Measurements from ENCODE around the gene PLA2G4B. TPM values are rescaled to one million over a fixed set of nuclear protein-coding genes. Genes with fewer than 3 reads are reported as not detected.

PLA2G4B gene
- total RNA-seq, 1 donor from 2014 or later = 3.4 TPM

GRCh38 chr15:41839781-41840491 lies 1.3 kb downstream of the PLA2G4B start:
- TF ChIP-seq, protein P1, sequence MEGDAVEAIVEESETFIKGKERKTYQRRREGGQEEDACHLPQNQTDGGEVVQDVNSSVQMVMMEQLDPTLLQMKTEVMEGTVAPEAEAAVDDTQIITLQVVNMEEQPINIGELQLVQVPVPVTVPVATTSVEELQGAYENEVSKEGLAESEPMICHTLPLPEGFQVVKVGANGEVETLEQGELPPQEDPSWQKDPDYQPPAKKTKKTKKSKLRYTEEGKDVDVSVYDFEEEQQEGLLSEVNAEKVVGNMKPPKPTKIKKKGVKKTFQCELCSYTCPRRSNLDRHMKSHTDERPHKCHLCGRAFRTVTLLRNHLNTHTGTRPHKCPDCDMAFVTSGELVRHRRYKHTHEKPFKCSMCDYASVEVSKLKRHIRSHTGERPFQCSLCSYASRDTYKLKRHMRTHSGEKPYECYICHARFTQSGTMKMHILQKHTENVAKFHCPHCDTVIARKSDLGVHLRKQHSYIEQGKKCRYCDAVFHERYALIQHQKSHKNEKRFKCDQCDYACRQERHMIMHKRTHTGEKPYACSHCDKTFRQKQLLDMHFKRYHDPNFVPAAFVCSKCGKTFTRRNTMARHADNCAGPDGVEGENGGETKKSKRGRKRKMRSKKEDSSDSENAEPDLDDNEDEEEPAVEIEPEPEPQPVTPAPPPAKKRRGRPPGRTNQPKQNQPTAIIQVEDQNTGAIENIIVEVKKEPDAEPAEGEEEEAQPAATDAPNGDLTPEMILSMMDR (IDR thresholded peaks at IDR 0.05; ENCODE audit: insufficient read depth, low read length, poor library complexity, severe bottlenecking) = no peak
- Histone ChIP-seq H3K4me3 (ENCODE audit: low read depth, low read length) (no peak overlapping the region), H3K36me3 (ENCODE audit: control insufficient read depth, insufficient read depth, low read length) (no peaks in the 10 kb centered on the region), H3K27me3 (ENCODE audit: control insufficient read depth, insufficient read depth, low read length) (no peaks in the 10 kb centered on the region)
- DNase-seq (ENCODE audit: low read depth) = no peak

DNA sequence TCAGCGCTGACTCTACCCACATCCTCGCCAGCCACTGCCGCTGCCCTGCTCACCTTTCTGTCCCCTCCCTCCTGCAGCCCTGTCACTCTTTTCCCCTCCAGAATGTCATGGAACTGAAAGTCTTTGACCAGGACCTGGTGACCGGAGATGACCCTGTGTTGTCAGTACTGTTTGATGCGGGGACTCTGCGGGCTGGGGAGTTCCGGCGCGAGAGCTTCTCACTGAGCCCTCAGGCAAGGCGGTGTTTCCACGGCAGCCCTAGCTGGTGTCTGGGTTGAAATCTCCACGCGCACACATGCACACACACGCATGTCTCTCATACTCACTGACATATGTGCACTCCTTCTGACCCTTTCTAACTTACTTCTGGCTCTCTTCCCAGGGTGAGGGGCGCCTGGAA lies 2.0 kb downstream of the PLA2G4B start:
- DNase-seq (ENCODE audit: low read depth) = no peak
- Histone ChIP-seq H3K4me3 (ENCODE audit: low read depth, low read length) (no peak overlapping the region), H3K27me3 (ENCODE audit: control insufficient read depth, insufficient read depth, low read length) (no peaks in the 10 kb centered on the region), H3K36me3 (ENCODE audit: control insufficient read depth, insufficient read depth, low read length) (no peaks in the 10 kb centered on the region)
- TF ChIP-seq, protein P1 (IDR thresholded peaks at IDR 0.05; ENCODE audit: insufficient read depth, low read length, poor library complexity, severe bottlenecking) = no peak

DNA sequence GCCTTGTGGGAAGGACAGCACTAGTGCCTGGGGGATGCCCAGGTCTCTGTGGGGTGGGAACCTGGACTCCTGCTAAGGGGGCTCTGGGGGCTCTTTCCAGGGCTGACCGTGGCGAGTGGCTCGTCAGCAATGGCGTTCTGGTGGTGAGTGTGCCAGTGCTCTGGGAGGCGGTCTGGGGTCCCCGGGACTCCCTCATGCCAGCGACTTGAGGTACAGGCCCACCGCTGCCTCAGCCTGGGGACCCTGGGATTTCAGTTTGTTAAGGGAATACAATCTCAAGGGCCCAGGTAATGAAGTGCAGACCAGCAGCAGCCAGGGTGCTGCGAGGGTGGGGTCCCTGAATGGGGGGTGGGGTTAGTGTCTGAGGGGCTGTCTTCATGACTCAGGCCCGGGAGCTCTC lies 2.5 kb downstream of the PLA2G4B start:
- TF ChIP-seq, protein P1 (IDR thresholded peaks at IDR 0.05; ENCODE audit: insufficient read depth, low read length, poor library complexity, severe bottlenecking) = no peak
- no peak overlapping the region for H3K4me3 ChIP-seq (ENCODE audit: low read depth, low read length)

GRCh38 chr15:41842229-41842628 lies 3.6 kb downstream of the PLA2G4B start:
- Histone ChIP-seq H3K4me3 (ENCODE audit: low read depth, low read length) (no peak overlapping the region), H3K27me3 (ENCODE audit: control insufficient read depth, insufficient read depth, low read length) (no peaks in the 10 kb centered on the region), H3K36me3 (ENCODE audit: control insufficient read depth, insufficient read depth, low read length) (no peaks in the 10 kb centered on the region)
- TF ChIP-seq, protein P1 (IDR thresholded peaks at IDR 0.05; ENCODE audit: insufficient read depth, low read length, poor library complexity, severe bottlenecking) = no peak
- no peak for DNase-seq (ENCODE audit: low read depth)

More for the DNA sequence above, 2.5 kb downstream of the PLA2G4B start:
- no peaks in the 10 kb centered on the region for H3K27me3 ChIP-seq (ENCODE audit: control insufficient read depth, insufficient read depth, low read length)
- H3K36me3 ChIP-seq (ENCODE audit: control insufficient read depth, insufficient read depth, low read length) = no peaks in the 10 kb centered on the region
- no peak for DNase-seq (ENCODE audit: low read depth)

- H3K4me3 ChIP-seq (ENCODE audit: low read depth, low read length) = no peak overlapping the region
- no peaks in the 10 kb centered on the region for H3K27me3 ChIP-seq (ENCODE audit: control insufficient read depth, insufficient read depth, low read length)
- DNase-seq (ENCODE audit: low read depth) = no peak
- TF ChIP-seq, protein P1 (IDR thresholded peaks at IDR 0.05; ENCODE audit: insufficient read depth, low read length, poor library complexity, severe bottlenecking) = no peak
- no peaks in the 10 kb centered on the region for H3K36me3 ChIP-seq (ENCODE audit: control insufficient read depth, insufficient read depth, low read length)
These were observed 4.9 kb downstream of the PLA2G4B start for GRCh38 chr15:41843571-41843970.

DNA sequence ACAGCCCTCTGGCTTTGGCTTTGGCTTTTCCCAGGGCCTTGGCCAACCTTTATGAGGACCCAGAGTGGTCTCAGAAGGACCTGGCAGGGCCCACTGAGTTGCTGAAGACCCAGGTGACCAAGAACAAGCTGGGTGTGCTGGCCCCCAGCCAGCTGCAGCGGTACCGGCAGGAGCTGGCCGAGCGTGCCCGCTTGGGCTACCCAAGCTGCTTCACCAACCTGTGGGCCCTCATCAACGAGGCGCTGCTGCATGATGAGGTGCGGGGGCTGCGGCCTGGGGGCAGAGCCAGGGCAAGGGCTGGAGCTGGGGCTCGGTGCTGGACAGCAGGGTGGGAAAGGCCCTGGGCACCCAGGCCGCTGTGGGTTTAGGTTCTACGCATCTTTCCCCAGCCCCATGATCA lies 6.2 kb downstream of the PLA2G4B start:
- TF ChIP-seq, protein P1 (IDR thresholded peaks at IDR 0.05; ENCODE audit: insufficient read depth, low read length, poor library complexity, severe bottlenecking) = no peak
- Histone ChIP-seq H3K36me3 (ENCODE audit: control insufficient read depth, insufficient read depth, low read length) (no peaks in the 10 kb centered on the region), H3K27me3 (ENCODE audit: control insufficient read depth, insufficient read depth, low read length) (peaks cover 2% of the 10 kb centered on the region), H3K4me3 (ENCODE audit: low read depth, low read length) (no peak overlapping the region)
- no peak for DNase-seq (ENCODE audit: low read depth)
